Nucleus accumbens (tissue), 56 donors: ENCODE data around the gene COL5A1.

Source experiments
- DNase-seq, 56 donors: peaks; one replicate each; lab custom pipeline; 2025; lab: John Stamatoyannopoulos, UW

Gene COL5A1

GRCh38 chr9:134625361-134626068, 16.1 kb upstream of the COL5A1 start:
- DNase-seq: no peak

- DNase-seq: no peak
These were observed 15.6 kb upstream of the COL5A1 start for GRCh38 chr9:134626069-134626423.

GRCh38 chr9:134626571-134627416, 14.8 kb upstream of the COL5A1 start:
- no peak for DNase-seq

GRCh38 chr9:134627417-134628353, 13.9 kb upstream of the COL5A1 start:
- DNase-seq: peak in 1 of 56 donors; percentile 10

GRCh38 chr9:134628354-134628736, 13.3 kb upstream of the COL5A1 start:
- no peak for DNase-seq

GRCh38 chr9:134629061-134629585, 12.5 kb upstream of the COL5A1 start:
- no peak for DNase-seq

- DNase-seq: no peak
These were observed 11.8 kb upstream of the COL5A1 start for GRCh38 chr9:134629586-134630392.

- DNase-seq: no peak
These were observed 11.2 kb upstream of the COL5A1 start for GRCh38 chr9:134630393-134630790.

GRCh38 chr9:134630861-134631260, 10.7 kb upstream of the COL5A1 start:
- DNase-seq: no peak

GRCh38 chr9:134631881-134632280, 9.7 kb upstream of the COL5A1 start:
- no peak for DNase-seq

- no peak for DNase-seq
These were observed 9.3 kb upstream of the COL5A1 start for GRCh38 chr9:134632329-134632728.

GRCh38 chr9:134633362-134634142, 8.1 kb upstream of the COL5A1 start:
- DNase-seq: no peak

- no peak for DNase-seq
These were observed 7.4 kb upstream of the COL5A1 start for GRCh38 chr9:134634176-134634575.

GRCh38 chr9:134634667-134635230, 6.9 kb upstream of the COL5A1 start:
- DNase-seq: no peak

- no peak for DNase-seq
These were observed 6.1 kb upstream of the COL5A1 start for GRCh38 chr9:134635351-134636148.

GRCh38 chr9:134636149-134636507, 5.5 kb upstream of the COL5A1 start:
- no peak for DNase-seq

- DNase-seq: peak in 1 of 56 donors; percentile 9
These were observed 4.4 kb upstream of the COL5A1 start for GRCh38 chr9:134637241-134637640.
